SK-N-SH (cell line): Measurements from ENCODE around the gene FZR1. TPM values are rescaled to one million over a fixed set of nuclear protein-coding genes. Genes with fewer than 3 reads are reported as not detected.

ENCODE experiments used
- CTCF ChIA-PET: fragments of 300-600, 350-600 bp; formaldehyde crosslinking; extraction: SDS; loops from one replicate; lab custom pipeline; 2021; lab: Yijun Ruan, JAX
- POLR2A ChIA-PET: fragments of 350-600 bp; sonication (Branson Sonifier 250); formaldehyde crosslinking; extraction: SDS; loops from one replicate; lab custom pipeline; 2020; ENCODE audit warnings: antibody characterized with exemption, inconsistent platforms; lab: Yijun Ruan, JAX
- DNase-seq: peaks from one replicate; pipeline ENCODE4 v3.0.0; 2012
- H2AFZ ChIP-seq: fragments of 200-600 bp; sonication (generic); 2 replicates; pipeline ENCODE4 v1.8.1; 2016; ENCODE audit warnings: antibody characterized with exemption, mild to moderate bottlenecking, low read depth
- H3F3A ChIP-seq: fragments of 200-600 bp; sonication (generic); replicated peaks from 2 replicates; pipeline ENCODE3; 2016; ENCODE audit warnings: antibody characterized with exemption, mild to moderate bottlenecking; ENCODE audit not compliant: insufficient read depth
- H3K27ac ChIP-seq, 2 experiments: fragments of 200-500 bp in 1 of 2; fragments of 200-600 bp in 1 of 2; sonication (Bioruptor generic) in 1 of 2; sonication (generic), shearing (Covaris generic) in 1 of 2; 2 replicates each; pipeline versions ENCODE4 v1.5.1 to v1.6.1; 2014 to 2016; ENCODE audit warnings: low read depth in 2 of 2, inconsistent platforms in 1 of 2, low read length in 1 of 2, mild to moderate bottlenecking in 1 of 2, mixed read lengths in 1 of 2
- H3K27me3 ChIP-seq: fragments of 200-600 bp; sonication (generic), shearing (Covaris generic); 2 replicates; pipeline ENCODE4 v1.6.1; 2016; ENCODE audit warnings: mixed run types; ENCODE audit not compliant: insufficient read depth
- H3K36me3 ChIP-seq, 2 experiments: fragments of 200-500 bp in 1 of 2; fragments of 200-600 bp in 1 of 2; sonication (Bioruptor generic) in 1 of 2; sonication (generic) in 1 of 2; replicated peaks in 1 of 2; 2 replicates each; pipeline versions ENCODE3 to v1.5.1; 2014 to 2016; ENCODE audit warnings: low read length in 1 of 2, mild to moderate bottlenecking in 1 of 2; ENCODE audit not compliant: insufficient read depth in 2 of 2, control insufficient read depth in 1 of 2
- H3K4me1 ChIP-seq, 2 experiments: fragments of 200-500 bp in 1 of 2; fragments of 200-600 bp in 1 of 2; sonication (Bioruptor generic) in 1 of 2; sonication (generic), shearing (Covaris generic) in 1 of 2; 2 replicates each; pipeline versions ENCODE4 v1.5.1 to v1.6.1; 2014 to 2016; ENCODE audit warnings: low read depth in 1 of 2, low read length in 1 of 2, mixed run types in 1 of 2; ENCODE audit not compliant: insufficient read depth in 2 of 2, control insufficient read depth in 1 of 2
- H3K4me2 ChIP-seq: fragments of 200-600 bp; sonication (generic), shearing (Covaris generic); 2 replicates; pipeline ENCODE4 v1.6.1; 2017; ENCODE audit warnings: mixed run types
- H3K4me3 ChIP-seq, 2 experiments: fragments of 200-500 bp in 1 of 2; fragments of 200-600 bp in 1 of 2; sonication (Bioruptor generic) in 1 of 2; sonication (generic), shearing (Covaris generic) in 1 of 2; 2 replicates each; pipeline versions ENCODE4 v1.5.1 to v1.8.1; 2014 to 2016; ENCODE audit warnings: low read depth in 2 of 2, inconsistent platforms in 1 of 2, low read length in 1 of 2, mild to moderate bottlenecking in 1 of 2, mixed read lengths in 1 of 2, moderate library complexity in 1 of 2
- H3K79me2 ChIP-seq: fragments of 200-600 bp; sonication (generic); 2 replicates; pipeline ENCODE4 v1.8.1; 2017; ENCODE audit warnings: mild to moderate bottlenecking; ENCODE audit not compliant: insufficient read depth
- H3K9ac ChIP-seq: fragments of 200-600 bp; sonication (generic); 2 replicates; pipeline ENCODE4 v1.6.1; 2017; ENCODE audit warnings: mixed run types
- H3K9me2 ChIP-seq: fragments of 200-600 bp; sonication (generic); 2 replicates; pipeline ENCODE4 v1.6.1; 2017; ENCODE audit warnings: mixed run types
- H3K9me3 ChIP-seq: fragments of 200-600 bp; sonication (generic); 2 replicates; pipeline ENCODE4 v1.6.1; 2017; ENCODE audit warnings: mixed run types, mild to moderate bottlenecking, moderate library complexity
- H4K20me1 ChIP-seq: fragments of 200-600 bp; sonication (generic); 2 replicates; pipeline ENCODE4 v1.6.1; 2017; ENCODE audit warnings: mild to moderate bottlenecking, mixed run types; ENCODE audit not compliant: insufficient read depth
- ELF1 ChIP-seq: IDR thresholded peaks from 2 replicates; pipeline ENCODE4 v1.4.0; 2012
- EP300 ChIP-seq, 2 experiments: IDR thresholded peaks; 2 replicates each; pipeline versions ENCODE4 v1.4.0 to v1.6.1; 2012; ENCODE audit warnings: borderline replicate concordance in 1 of 2, low read depth in 1 of 2, low read length in 1 of 2
- FOSL2 ChIP-seq: IDR thresholded peaks from 2 replicates; pipeline ENCODE4 v1.4.0; 2012; ENCODE audit warnings: low read depth, mild to moderate bottlenecking, moderate library complexity, borderline replicate concordance
- FOXJ3 ChIP-seq: sonication (generic); formaldehyde crosslinking; IDR thresholded peaks from 2 replicates; pipeline ENCODE4 v1.5.1; 2020; ENCODE audit warnings: mild to moderate bottlenecking, missing genetic modification reagents
- GATA2 ChIP-seq: sonication (generic); formaldehyde crosslinking; IDR thresholded peaks from 2 replicates; pipeline ENCODE4 v1.5.0; 2020; ENCODE audit warnings: mild to moderate bottlenecking, missing genetic modification reagents
- IRF3 ChIP-seq: fragments of 150-350 bp; IDR thresholded peaks from 2 replicates; pipeline ENCODE4 v1.6.1; 2016; ENCODE audit warnings: mild to moderate bottlenecking, low read depth, low read length
- JUND ChIP-seq: IDR thresholded peaks from 2 replicates; pipeline ENCODE4 v1.4.0; 2012
- MEF2A ChIP-seq: IDR thresholded peaks from 2 replicates; pipeline ENCODE4 v1.4.0; 2012; ENCODE audit warnings: low read depth, borderline replicate concordance
- NFIC ChIP-seq: IDR thresholded peaks from 2 replicates; pipeline ENCODE4 v1.4.0; 2012; ENCODE audit warnings: borderline replicate concordance
- NRF1 ChIP-seq: IDR thresholded peaks from 2 replicates; pipeline ENCODE4 v1.6.1; 2012; ENCODE audit warnings: low read depth, mild to moderate bottlenecking, low read length
- PBX3 ChIP-seq: IDR thresholded peaks from 2 replicates; pipeline ENCODE4; 2012
- RAD21 ChIP-seq: IDR thresholded peaks from 2 replicates; pipeline ENCODE4 v1.6.1; 2012; ENCODE audit warnings: mild to moderate bottlenecking, low read length
- RFX5 ChIP-seq: IDR thresholded peaks from 2 replicates; pipeline ENCODE4 v1.6.1; 2012; ENCODE audit warnings: mild to moderate bottlenecking, improper control_type of control experiment, low read length
- SIN3A ChIP-seq: IDR thresholded peaks from 2 replicates; pipeline ENCODE4 v1.6.1; 2012; ENCODE audit warnings: low read depth, mild to moderate bottlenecking, low read length, moderate library complexity, borderline replicate concordance
- SMC3 ChIP-seq: IDR thresholded peaks from 2 replicates; pipeline ENCODE4 v1.6.1; 2012; ENCODE audit warnings: low read depth, low read length, improper control_type of control experiment
- TEAD4 ChIP-seq: IDR thresholded peaks from 2 replicates; pipeline ENCODE4 v1.4.0; 2012; ENCODE audit warnings: mild to moderate bottlenecking, borderline replicate concordance; ENCODE audit not compliant: insufficient read depth
- USF1 ChIP-seq: IDR thresholded peaks from 2 replicates; pipeline ENCODE4 v1.4.0; 2012; ENCODE audit warnings: low read depth, borderline replicate concordance
- USF2 ChIP-seq: fragments of 150-350 bp; IDR thresholded peaks from 2 replicates; pipeline ENCODE4 v1.6.1; 2017; ENCODE audit warnings: antibody characterized with exemption, low read length, low read depth, borderline replicate concordance
- YY1 ChIP-seq: IDR thresholded peaks from 2 replicates; pipeline ENCODE4 v1.4.0; 2012; ENCODE audit warnings: low read depth, mild to moderate bottlenecking
- WGBS: methylation state at CpG from one replicate; pipeline ENCODE4 v1.1.6; 2017; ENCODE audit warnings: low lambda C conversion rate; 5-methylcytosine and 5-hydroxymethylcytosine counted together
- polyA plus RNA-seq, 3 experiments: library from polyadenylated mRNA; depleted of rRNA; stranded (reverse); fragments of >200 nt; gene quantifications; 2 replicates each; pipeline ENCODE4 v1.2.3, GENCODE V29; 2012

Gene FZR1
- polyA plus RNA-seq, 1 of the 3 experiments (the other 2 are of a cell fraction): 36.3 TPM

GRCh38 chr19:3479177-3479833 is 26.8 kb upstream of the FZR1 start (continued):
- TF ChIP-seq NRF1 (no peak), YY1 (no peak), GATA2 (CRISPR knock-in tag) (no peak), RFX5 (no peak), IRF3 (no peak)

DNA sequence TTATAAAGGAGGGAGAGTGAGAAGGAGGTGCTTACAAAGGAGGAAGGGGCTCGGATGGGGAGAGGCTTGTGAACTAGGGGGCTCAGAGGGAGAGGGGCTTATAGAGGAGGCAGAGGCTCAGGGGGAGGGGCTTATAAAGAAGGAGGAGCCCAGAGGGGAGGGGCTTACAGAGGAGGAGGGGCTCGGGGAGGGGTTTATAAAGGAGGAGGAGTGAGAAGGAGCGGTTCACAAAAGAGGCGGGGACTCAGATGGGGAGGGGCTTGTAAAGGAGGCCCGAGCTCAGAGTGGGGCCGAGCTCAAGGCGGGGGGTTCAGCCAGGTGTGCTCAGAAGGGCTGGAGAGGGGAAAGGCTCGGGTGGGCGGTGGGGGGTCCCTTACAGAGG is 26.3 kb upstream of the FZR1 start:
- Histone ChIP-seq H3K9me3 (no peaks in the 10 kb centered on the region), H3K9me2 (no peaks in the 10 kb centered on the region), H3K4me2 (no peak overlapping the region), H3K4me1 (no peaks in the 10 kb centered on the region; a peak in 1 of 4 replicates), H3K27ac (no peak overlapping the region), H3K4me3 (no peak overlapping the region), H3K27me3 (no peaks in the 10 kb centered on the region; the same call in none of the 2 replicates), H3K9ac (no peak overlapping the region), H2AFZ (no peak overlapping the region), H4K20me1 (no peaks in the 10 kb centered on the region), H3K79me2 (no peaks in the 10 kb centered on the region), H3K36me3 (no peaks in the 10 kb centered on the region), H3F3A (no peaks in the 10 kb centered on the region)
- peak; percentile 79 for DNase-seq
- WGBS: 72% methylated on average over 7 of the region's 9 CpGs
- no peak for TF ChIP-seq PBX3
- no peak for TF ChIP-seq ELF1
- TF ChIP-seq MEF2A: no peak
- no peak for TF ChIP-seq TEAD4
- no peak for TF ChIP-seq USF1
- TF ChIP-seq IRF3: no peak
- TF ChIP-seq NFIC: no peak
- TF ChIP-seq SIN3A: no peak
- TF ChIP-seq RAD21: no peak
- no peak for TF ChIP-seq NRF1
- no peak for TF ChIP-seq FOSL2
- no peak for TF ChIP-seq EP300 (IDR thresholded peaks at IDR 0.05; ENCODE audit: borderline replicate concordance in 1 of 2, low read depth in 1 of 2, low read length in 1 of 2)
- no peak for TF ChIP-seq YY1
- no peak for TF ChIP-seq JUND
- TF ChIP-seq USF2: no peak
- TF ChIP-seq FOXJ3 (CRISPR knock-in tag): no peak
- TF ChIP-seq SMC3: no peak
- ChIA-PET POLR2A (interaction anchor here (0.6 to 0.9 kb wide), 2 partner anchors 51 to 85 kb away, joined by 3 read pairs; no protein-coding TSS in a partner anchor), CTCF (interaction anchor here (0.7 to 1.6 kb wide), 4 partner anchors 57 to 506 kb away, joined by 3 to 9 read pairs (median 4); partner anchors contain the start of gene EEF2)
